ENCODE measurements around the gene DPH7.
"Not testable (repeated sequence)": the region's sequence is repeated elsewhere in the genome, so short reads cannot be mapped to it uniquely, and the experiment has no call there.

DNA sequence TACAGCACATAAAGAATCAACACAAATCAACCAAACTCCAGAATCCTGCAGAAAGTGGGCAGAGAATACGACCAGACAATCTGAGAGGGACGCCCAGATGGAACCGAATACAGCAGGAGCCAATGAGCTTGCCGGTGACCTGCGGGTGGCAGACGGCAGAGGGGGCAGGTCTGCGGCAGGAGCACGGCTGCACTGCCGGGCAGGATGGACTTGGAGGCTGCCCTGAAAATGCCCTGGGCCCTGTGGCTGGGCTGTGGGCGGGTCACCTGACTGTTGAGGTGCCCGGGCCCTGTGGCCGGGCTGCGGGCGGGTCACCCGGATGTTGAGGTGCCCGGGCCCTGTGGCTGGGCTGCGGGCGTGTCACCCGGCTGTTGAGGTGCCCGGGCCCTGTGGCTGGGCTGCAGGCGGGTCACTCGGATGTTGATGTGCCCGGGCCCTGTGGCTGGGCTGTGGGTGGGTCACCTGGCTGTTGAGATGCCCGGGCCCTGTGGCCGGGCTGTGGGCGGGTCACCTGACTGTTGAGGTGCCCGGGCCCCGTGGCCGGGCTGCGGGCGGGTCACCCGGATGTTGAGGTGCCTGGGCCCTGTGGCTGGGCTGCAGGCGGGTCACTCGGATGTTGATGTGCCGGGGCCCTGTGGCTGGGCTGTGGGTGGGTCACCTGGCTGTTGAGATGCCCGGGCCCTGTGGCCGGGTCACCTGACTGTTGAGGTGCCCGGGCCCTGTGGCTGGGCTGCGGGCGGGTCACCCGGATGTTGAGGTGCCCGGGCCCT is 64.7 kb downstream of the DPH7 start:
- TF ChIP-seq POLR2A (IDR thresholded peaks at IDR 0.05; ENCODE audit: low read length); GATA1 (IDR thresholded peaks at IDR 0.05; ENCODE audit: low read depth, low read length): not testable (repeated sequence)

Data from erythroblast (primary cell).